Amniotic epithelial cell (primary cell): ENCODE data around the gene TNNC1.

Experiments
- DNase-seq: peaks from one replicate; pipeline ENCODE4 v3.0.0-alpha.2; 2010; ENCODE audit warnings: low read depth

The TNNC1 gene

GRCh38 chr3:52458770-52459545, 5.1 kb upstream of the TNNC1 start:
- no peak for DNase-seq

- DNase-seq = no peak
Observed at GRCh38 chr3:52458031-52458760, 4.4 kb upstream of the TNNC1 start.

GRCh38 chr3:52456800-52457183, 3.0 kb upstream of the TNNC1 start:
- DNase-seq = no peak

GRCh38 chr3:52456169-52456799, 2.4 kb upstream of the TNNC1 start:
- DNase-seq = peak; percentile 28

GRCh38 chr3:52455283-52456168, 1.7 kb upstream of the TNNC1 start, which contains the start of gene NISCH:
NISCH (plus strand) TSS chr3:52455604; CDS start chr3:52455642, 38 bp downstream.
- DNase-seq = peak; percentile 66

- no peak for DNase-seq
Observed at GRCh38 chr3:52454938-52455282, 1.1 kb upstream of the TNNC1 start.

GRCh38 chr3:52454250-52454937, 553 bp upstream of the TNNC1 start:
- DNase-seq = no peak

GRCh38 chr3:52452570-52453221, 1.1 kb downstream of the TNNC1 start:
- DNase-seq = no peak

GRCh38 chr3:52452126-52452525, 1.7 kb downstream of the TNNC1 start:
- DNase-seq = no peak

GRCh38 chr3:52451237-52452083, 2.4 kb downstream of the TNNC1 start:
- no peak for DNase-seq

GRCh38 chr3:52450489-52451236, 3.2 kb downstream of the TNNC1 start:
- no peak for DNase-seq

GRCh38 chr3:52447512-52448355, 6.1 kb downstream of the TNNC1 start:
- DNase-seq = no peak

- no peak for DNase-seq
Observed at GRCh38 chr3:52446631-52447511, 7.0 kb downstream of the TNNC1 start.

- no peak for DNase-seq
Observed at GRCh38 chr3:52446042-52446441, 7.8 kb downstream of the TNNC1 start.

GRCh38 chr3:52444860-52445793, 8.7 kb downstream of the TNNC1 start, which contains the start of gene SEMA3G:
SEMA3G (minus strand) TSS chr3:52445103; CDS start chr3:52445027, 76 bp downstream.
- no peak for DNase-seq
